ENCODE data around the gene CCDC187.

Gene CCDC187

DNA sequence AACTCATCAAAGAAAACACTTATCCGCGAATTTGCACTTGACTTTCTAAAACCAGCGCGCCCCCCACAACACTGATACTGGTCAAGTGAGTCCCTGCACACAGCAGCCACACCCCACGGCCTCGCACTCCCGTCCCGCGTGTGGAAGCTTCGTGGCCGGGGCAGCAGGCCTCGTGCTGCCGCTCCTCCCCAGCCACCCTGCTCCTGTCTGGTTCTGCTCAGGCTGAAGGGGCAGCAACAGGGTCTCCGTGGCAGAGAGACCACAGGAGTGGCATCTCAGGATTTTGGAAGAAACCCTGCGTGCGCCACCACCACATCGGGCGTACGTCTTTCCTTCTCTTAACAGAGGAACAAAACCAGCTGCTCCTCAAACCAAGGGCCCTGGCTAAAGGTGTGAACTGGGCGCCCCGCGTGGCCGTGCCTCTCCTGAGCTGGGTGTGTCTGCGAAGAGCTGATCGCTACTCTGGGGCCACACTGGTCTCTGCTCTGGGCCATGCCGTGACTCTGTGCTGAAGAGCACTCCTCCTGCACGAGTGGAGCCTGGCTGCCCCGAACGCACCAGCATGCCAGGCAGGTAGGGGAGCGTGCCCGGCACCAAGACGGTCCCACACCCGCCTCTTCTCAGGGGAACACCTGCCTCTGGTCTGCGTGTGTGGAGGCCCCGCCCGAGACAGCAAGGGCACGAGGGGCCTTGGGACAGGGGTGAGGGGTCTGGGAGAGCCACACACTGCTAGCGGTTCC lies 81.6 kb downstream of the CCDC187 start:
- peak; percentile 61 for DNase-seq

GRCh38 chr9:136220017-136220729 lies 83.7 kb downstream of the CCDC187 start:
- peak; percentile 33 for DNase-seq

- DNase-seq = peak; percentile 45
These were observed 84.6 kb downstream of the CCDC187 start for GRCh38 chr9:136219276-136219675.

GRCh38 chr9:136218673-136219072 lies 85.2 kb downstream of the CCDC187 start:
- no peak for DNase-seq

DNA sequence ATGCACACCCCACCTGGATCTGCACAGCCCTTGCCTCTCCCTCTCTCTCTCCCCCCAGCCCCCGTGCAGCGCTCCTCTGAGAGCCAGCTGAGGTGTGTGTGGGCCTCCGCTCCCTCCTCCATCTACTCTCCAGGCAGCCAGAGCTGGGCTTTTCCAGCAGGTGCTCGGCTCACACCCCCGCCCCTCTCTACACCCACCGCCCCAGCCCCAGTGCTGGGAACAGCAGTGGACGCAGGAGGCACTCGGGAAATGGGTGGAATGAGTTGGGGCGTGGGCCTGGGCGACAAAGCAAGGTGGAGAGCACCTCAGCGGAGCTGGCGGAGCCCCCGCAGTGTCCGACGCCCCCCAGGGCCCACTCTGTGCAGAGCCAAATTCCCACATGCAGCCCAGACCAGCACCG lies 85.6 kb downstream of the CCDC187 start:
- no peak for DNase-seq

DNA sequence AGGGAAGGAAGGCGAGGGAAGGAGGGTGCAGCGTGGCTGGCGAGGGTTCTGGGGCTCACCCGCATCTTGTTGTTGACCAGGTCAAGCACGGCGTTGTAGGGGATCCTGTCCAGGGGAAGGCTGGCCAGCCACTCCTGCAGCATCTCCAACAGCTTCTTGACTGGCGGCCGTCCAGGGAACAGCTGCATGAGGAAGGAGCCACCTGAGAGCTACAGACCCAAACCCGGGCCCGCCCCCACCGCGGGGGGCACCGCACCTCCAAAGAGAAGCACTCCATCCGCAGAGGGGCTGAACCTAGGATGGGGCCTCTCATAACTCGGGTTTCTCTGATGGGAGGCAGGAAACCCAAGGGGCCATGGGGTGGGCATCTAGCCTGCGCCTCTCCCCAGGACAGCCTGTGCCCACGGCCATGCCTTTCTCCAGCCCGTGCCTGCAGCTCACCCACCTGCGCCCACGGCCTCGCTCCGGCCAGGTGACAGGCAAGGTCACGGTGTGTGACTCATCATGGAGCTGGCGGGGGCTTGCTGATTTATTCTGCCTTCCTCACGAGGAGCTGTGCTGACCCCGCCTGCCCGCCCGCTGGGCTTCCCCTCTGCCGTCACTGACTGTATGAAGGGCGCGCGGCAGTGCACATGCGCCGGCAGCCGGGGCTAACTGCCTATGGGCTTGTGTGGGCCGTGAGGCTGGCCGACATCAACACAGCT lies 87.2 kb downstream of the CCDC187 start:
- DNase-seq = peak; percentile 60

GRCh38 chr9:136213733-136214132 lies 90.2 kb downstream of the CCDC187 start:
- no peak for DNase-seq

DNA sequence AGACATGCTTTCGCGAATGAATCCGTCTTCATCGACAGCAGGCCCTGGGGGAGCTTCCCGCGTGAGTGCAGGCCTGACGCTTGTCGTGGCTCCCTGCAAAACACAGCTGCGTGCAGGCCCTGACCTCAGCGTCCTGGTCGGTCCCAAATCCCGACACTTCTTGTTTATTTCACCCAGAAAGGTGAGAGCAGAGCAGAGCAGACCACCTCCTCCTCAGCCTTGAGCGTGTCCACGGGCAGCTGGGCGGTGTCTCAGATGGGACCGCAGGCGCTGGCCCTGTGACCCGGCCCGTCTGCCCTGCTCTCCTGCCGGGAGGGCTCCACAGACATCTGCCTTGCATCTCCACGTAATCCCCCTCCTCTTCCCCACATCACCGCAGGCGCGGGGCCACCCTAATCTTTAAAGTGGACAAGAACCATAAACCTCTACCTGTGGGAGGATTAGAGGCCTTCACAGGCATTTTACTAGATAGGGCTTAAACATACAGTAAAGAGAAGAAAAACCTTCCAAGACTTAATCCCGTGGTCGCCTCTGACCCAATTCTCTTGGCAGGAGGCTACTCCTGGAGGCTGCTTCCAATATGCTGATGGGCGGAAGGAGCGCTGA lies 91.4 kb downstream of the CCDC187 start:
- DNase-seq = no peak

DNA sequence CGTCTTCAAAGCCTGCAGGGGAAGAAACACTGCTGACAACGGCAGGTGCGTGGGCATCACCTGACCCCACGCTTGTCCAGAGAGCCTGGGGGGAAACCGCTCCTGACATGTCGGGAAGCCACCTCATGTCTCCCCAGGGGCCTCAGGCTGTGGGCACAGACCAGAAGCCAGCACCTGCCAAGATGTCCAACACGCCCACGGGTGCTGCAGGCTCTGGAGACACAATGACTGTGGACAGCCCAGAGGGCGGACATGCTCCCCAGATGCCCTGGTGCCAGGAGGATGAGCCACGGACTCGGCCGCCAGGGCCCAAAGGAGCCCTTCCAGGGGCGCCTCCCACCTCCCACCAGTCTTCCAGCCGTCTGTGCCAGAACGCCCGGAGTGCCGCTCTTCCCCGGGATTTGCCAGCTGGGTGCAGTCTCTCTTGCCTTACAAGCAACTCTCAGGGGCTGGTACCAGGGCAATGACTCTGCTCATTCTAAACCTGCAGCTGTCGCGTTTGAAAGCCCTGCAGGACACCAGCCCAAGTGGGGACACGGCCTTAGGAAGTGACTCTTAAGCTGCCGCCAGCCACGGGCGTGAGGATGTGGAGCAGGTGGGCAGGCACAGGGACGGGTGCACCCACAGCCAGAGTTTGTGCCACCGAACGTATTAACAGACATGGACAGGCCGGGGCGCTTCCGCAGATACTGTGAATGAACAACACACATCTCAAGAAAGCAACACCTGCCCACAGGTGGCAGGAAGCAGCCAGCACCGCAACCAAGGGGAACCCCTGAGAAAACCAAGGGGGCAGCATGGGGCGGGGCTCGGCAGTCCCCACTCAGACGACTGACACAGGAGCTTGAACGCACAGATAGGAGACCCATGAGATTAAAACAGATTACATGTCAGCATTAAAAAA lies 92.2 kb downstream of the CCDC187 start:
- DNase-seq = no peak

DNA sequence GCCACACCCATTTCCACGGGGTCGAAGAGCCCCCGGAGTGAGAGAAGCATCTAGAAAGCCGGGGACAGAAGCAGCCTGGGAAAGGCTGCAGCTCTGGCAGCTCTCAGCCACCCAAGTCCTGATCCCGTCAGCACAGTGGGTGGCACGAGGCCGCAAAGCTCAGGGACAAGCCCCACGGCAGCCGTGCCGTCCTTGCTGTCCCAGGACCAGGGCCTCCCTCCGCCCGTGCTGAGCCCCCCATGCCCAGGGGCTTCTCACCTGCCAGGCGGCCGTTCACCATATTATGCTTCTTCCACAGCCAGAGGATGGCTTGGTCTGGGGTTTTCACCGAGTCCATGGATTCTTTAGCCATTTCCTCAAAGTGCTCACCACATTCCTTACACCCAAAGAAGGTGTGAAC lies 92.9 kb downstream of the CCDC187 start:
- no peak for DNase-seq

- no peak for DNase-seq
These were observed 93.6 kb downstream of the CCDC187 start for GRCh38 chr9:136210276-136210675.

DNA sequence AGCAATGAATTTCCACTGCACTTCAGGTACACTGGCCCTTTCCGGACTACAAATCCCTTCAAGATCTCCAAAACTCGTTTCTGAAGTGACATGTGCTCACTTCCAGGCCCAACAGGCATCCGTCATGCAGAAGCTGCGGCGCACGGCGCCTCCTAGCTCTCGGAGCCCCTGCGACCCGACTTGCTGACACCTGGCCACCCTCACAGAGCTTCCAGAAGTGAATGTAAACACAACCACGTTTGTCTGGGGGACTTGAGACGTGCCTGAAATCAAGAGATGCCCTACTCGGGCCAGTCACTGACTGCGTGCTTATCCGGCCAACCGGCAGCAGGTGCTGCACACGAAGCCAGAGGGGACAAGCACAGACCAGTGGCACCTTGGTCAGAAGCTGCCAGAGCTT lies 94.1 kb downstream of the CCDC187 start:
- DNase-seq = no peak

- DNase-seq = no peak
These were observed 94.7 kb downstream of the CCDC187 start for GRCh38 chr9:136209232-136209631.

DNA sequence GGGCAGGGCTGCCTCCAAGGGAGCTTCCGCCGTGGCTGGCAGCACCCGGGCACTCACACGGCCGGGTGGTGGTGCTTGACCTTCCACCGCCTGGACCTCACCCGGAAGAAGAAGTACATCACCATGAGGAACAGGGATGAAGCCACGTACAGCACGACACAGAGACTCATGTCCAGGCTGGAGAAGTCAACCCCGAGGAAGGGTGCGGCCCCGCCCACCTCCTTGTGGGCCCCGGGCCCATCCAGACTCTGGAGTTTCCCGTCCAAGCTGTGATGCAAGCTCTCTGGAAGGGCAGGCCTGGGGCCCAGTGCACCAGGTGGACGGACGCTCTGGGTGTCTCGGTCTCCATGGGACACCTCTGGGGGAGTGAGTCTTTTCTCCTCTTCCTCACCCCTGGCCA lies 95.2 kb downstream of the CCDC187 start:
- no peak for DNase-seq

DNA sequence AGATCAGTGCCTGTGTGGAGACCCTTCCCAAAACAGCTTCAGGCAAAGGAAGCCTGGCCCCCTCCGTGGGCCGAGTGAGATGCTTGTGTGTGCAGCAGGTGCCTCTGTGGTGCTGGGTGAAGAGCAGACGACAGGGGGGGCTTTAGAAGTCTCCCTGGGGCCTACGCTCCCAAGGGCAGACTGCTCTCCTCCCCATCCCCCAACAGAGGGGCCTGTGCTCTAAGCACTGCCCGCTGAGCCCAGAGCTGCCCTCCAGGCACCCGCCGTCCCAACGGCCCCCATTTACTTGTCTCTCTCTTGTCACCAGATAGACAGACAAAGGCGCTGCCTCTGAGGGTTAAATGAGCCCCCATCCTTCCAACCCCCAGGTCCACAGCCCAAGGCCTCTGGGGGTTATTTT lies 96.3 kb downstream of the CCDC187 start:
- DNase-seq = no peak

DNA sequence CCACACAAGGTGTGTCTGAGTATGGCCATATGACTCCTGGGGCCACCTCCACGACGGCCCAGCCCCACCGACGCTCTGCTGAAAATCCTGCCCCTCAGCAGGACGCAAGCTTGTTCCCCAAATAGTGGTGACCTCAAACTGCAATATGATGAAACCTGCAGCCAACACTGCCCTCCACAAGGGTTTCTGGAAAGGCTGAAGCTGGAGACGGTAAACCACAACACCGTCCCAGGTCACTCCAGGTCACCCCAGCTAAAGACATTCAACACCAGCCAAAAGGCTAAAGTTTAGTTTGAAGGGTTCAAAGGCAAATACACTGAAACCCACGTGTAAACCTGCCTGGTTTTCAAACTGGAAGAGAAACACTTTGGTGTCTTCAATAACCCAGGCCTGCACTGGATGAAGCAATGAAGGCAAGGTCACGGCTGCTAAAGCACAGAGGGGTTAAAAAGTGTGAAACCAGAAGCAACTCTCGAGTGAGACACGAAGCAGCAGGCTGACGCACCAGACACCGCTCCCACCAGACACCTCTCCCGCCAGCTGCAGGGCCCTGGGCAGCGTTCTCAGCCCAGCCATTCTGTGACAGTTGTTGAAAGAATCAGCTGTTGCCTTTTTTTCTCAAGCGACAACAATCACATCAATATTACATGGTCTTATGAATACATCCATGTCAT lies 97.2 kb downstream of the CCDC187 start:
- DNase-seq = no peak

GRCh38 chr9:136205707-136205992 lies 98.2 kb downstream of the CCDC187 start:
- DNase-seq = no peak

- no peak for DNase-seq
These were observed 98.8 kb downstream of the CCDC187 start, which contains the start of gene LHX3 for GRCh38 chr9:136204838-136205706. Gene LHX3, minus strand, starts transcription at chr9:136205128. Its CDS starts 116 bp downstream, at chr9:136205012.

DNA sequence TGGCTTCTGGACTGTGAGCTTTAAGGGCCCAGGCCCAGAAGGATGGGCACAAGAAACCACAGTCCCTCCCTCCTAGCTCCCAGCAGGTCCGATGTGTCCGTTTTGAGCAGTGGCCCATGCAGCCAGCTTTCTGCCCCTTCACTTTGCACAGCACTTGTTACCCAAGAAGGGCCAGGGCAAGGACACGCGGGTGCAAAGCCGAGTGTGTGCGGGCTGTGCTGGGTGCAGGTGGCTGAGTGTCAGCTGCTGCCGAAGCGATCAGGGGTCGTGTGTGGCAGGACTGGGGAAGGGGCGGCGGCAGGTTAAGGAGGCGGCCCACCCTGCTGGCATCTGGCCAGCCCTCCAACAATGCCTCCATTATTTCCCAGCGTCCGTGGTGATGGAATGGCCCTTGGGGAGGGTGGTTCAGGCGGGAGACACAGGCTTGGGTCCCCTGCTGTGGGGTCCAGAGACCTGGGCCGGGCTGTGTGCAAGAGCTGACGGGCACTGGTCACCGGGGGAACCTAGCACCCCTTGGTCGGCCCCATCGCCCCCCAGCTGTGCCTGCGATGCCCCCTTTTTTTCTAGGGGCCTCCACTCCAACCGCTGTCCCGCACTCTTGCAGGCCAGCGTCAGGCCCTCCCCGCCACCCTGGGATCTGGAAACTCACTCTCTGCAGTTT lies 99.6 kb downstream of the CCDC187 start:
- no peak for DNase-seq

- no peak for DNase-seq
These were observed 100.3 kb downstream of the CCDC187 start for GRCh38 chr9:136203408-136204144.
